ENCODE data around the gene CEBPE. TPM values are rescaled to one million over a fixed set of nuclear protein-coding genes. Genes with fewer than 3 reads are reported as not detected.

The CEBPE gene
- total and polyA plus RNA-seq, 2 experiments from 2014 or later: not detected

- Histone ChIP-seq H3F3A (ENCODE audit: insufficient read depth) (no peaks in the 10 kb centered on the region), H4K20me1 (ENCODE audit: insufficient read depth) (no peaks in the 10 kb centered on the region), H3K27me3 (replicated peaks; ENCODE audit: insufficient read depth) (no peaks in the 10 kb centered on the region), H2AFZ (no peak overlapping the region), H3K9ac (no peak overlapping the region), H3K9me3 (ENCODE audit: low read depth) (no peaks in the 10 kb centered on the region), H3K36me3 (ENCODE audit: low read depth) (no peaks in the 10 kb centered on the region), H3K4me2 (ENCODE audit: unreplicated experiment) (no peak overlapping the region), H3K79me2 (ENCODE audit: insufficient read depth) (no peaks in the 10 kb centered on the region), H3K4me3 (no peak overlapping the region), H3K27ac (no peak overlapping the region), H3K4me1 (ENCODE audit: insufficient read depth) (peaks cover 4% of the 10 kb centered on the region), H3K9me2 (ENCODE audit: insufficient read depth) (no peaks in the 10 kb centered on the region)
- TF ChIP-seq EZH2 (IDR thresholded peaks at IDR 0.05; ENCODE audit: insufficient read depth, poor library complexity, severe bottlenecking) (no peak), EZH2phosphoT487 (IDR thresholded peaks at IDR 0.05; ENCODE audit: insufficient read depth, low read depth) (no peak)
- 90 to 92% methylated on average over 8 of the region's 8 CpGs for WGBS, 2 experiments (ENCODE audit: low coverage in 1 of 2, low lambda C conversion rate in 2 of 2, missing lambda C conversion rate in 2 of 2)
- DNase-seq: no peak
- in situ Hi-C loops (cut with MboI): loop anchor here (5.0 kb wide), 1 partner anchor 49 kb away; the partner anchor contains the start of gene SLC7A8
Measured at GRCh38 chr14:23132970-23133369, 13.9 kb upstream of the CEBPE start.

GRCh38 chr14:23131482-23131881, 12.4 kb upstream of the CEBPE start:
- DNase-seq: no peak
- no peaks in the 10 kb centered on the region for H3K36me3 ChIP-seq (ENCODE audit: low read depth)
- no peaks in the 10 kb centered on the region for H3K4me1 ChIP-seq (ENCODE audit: insufficient read depth)
- H3K27me3 ChIP-seq (replicated peaks; ENCODE audit: insufficient read depth): no peaks in the 10 kb centered on the region
- WGBS, 2 experiments (ENCODE audit: low coverage in 1 of 2, low lambda C conversion rate in 2 of 2, missing lambda C conversion rate in 2 of 2): 83 to 91% methylated on average over 1 to 5 of the region's 5 CpGs
- no peaks in the 10 kb centered on the region for H3F3A ChIP-seq (ENCODE audit: insufficient read depth)
- H3K4me2 ChIP-seq (ENCODE audit: unreplicated experiment): no peak overlapping the region
- H3K9me2 ChIP-seq (ENCODE audit: insufficient read depth): no peaks in the 10 kb centered on the region
- no peaks in the 10 kb centered on the region for H3K9me3 ChIP-seq (ENCODE audit: low read depth)
- TF ChIP-seq EZH2 (IDR thresholded peaks at IDR 0.05; ENCODE audit: insufficient read depth, poor library complexity, severe bottlenecking) (no peak), EZH2phosphoT487 (IDR thresholded peaks at IDR 0.05; ENCODE audit: insufficient read depth, low read depth) (no peak)
- H3K27ac ChIP-seq: no peak overlapping the region
- H4K20me1 ChIP-seq (ENCODE audit: insufficient read depth): no peaks in the 10 kb centered on the region
- no peaks in the 10 kb centered on the region for H3K79me2 ChIP-seq (ENCODE audit: insufficient read depth)
- H3K4me3 ChIP-seq: no peak overlapping the region
- H3K9ac ChIP-seq: no peak overlapping the region
- in situ Hi-C loops (cut with MboI): loop anchor here (5.0 kb wide), 1 partner anchor 51 kb away; the partner anchor contains the start of gene SLC7A8
- no peak overlapping the region for H2AFZ ChIP-seq

- Histone ChIP-seq H3K4me2 (ENCODE audit: unreplicated experiment) (no peak overlapping the region), H3K4me3 (no peak overlapping the region), H3K9ac (no peak overlapping the region), H3K27ac (no peak overlapping the region), H2AFZ (no peak overlapping the region), H3F3A (ENCODE audit: insufficient read depth) (no peaks in the 10 kb centered on the region), H3K4me1 (ENCODE audit: insufficient read depth) (no peaks in the 10 kb centered on the region), H3K79me2 (ENCODE audit: insufficient read depth) (no peaks in the 10 kb centered on the region), H3K27me3 (replicated peaks; ENCODE audit: insufficient read depth) (no peaks in the 10 kb centered on the region), H3K9me3 (ENCODE audit: low read depth) (no peaks in the 10 kb centered on the region), H4K20me1 (ENCODE audit: insufficient read depth) (no peaks in the 10 kb centered on the region), H3K9me2 (ENCODE audit: insufficient read depth) (no peaks in the 10 kb centered on the region), H3K36me3 (ENCODE audit: low read depth) (no peaks in the 10 kb centered on the region)
- in situ Hi-C loops (cut with MboI): loop anchor here (5.0 kb wide), 1 partner anchor 51 kb away; the partner anchor contains the start of gene SLC7A8
- TF ChIP-seq EZH2phosphoT487 (IDR thresholded peaks at IDR 0.05; ENCODE audit: insufficient read depth, low read depth) (no peak), EZH2 (IDR thresholded peaks at IDR 0.05; ENCODE audit: insufficient read depth, poor library complexity, severe bottlenecking) (no peak)
- 67 to 74% methylated on average over 3 of the region's 3 CpGs for WGBS, 2 experiments (ENCODE audit: low coverage in 1 of 2, low lambda C conversion rate in 2 of 2, missing lambda C conversion rate in 2 of 2)
- no peak for DNase-seq
Measured at GRCh38 chr14:23130871-23131270, 11.8 kb upstream of the CEBPE start.

GRCh38 chr14:23129759-23130316, 10.8 kb upstream of the CEBPE start:
- Histone ChIP-seq H4K20me1 (ENCODE audit: insufficient read depth) (no peaks in the 10 kb centered on the region), H3K79me2 (ENCODE audit: insufficient read depth) (no peaks in the 10 kb centered on the region), H3K36me3 (ENCODE audit: low read depth) (no peaks in the 10 kb centered on the region), H3K4me3 (no peak overlapping the region), H3K27me3 (replicated peaks; ENCODE audit: insufficient read depth) (no peaks in the 10 kb centered on the region), H3K4me1 (ENCODE audit: insufficient read depth) (peaks cover 10% of the 10 kb centered on the region), H2AFZ (no peak overlapping the region), H3K9me2 (ENCODE audit: insufficient read depth) (no peaks in the 10 kb centered on the region), H3F3A (ENCODE audit: insufficient read depth) (peaks cover 6% of the 10 kb centered on the region; the same call in 1 of the 2 replicates), H3K4me2 (ENCODE audit: unreplicated experiment) (no peak overlapping the region), H3K9ac (no peak overlapping the region), H3K9me3 (ENCODE audit: low read depth) (no peaks in the 10 kb centered on the region), H3K27ac (no peak overlapping the region)
- DNase-seq: no peak
- 91 to 95% methylated on average over 7 of the region's 7 CpGs for WGBS, 2 experiments (ENCODE audit: low coverage in 1 of 2, low lambda C conversion rate in 2 of 2, missing lambda C conversion rate in 2 of 2)
- in situ Hi-C loops (cut with MboI): loop anchor here (5.0 kb wide), 1 partner anchor 52 kb away; the partner anchor contains the start of gene SLC7A8
- TF ChIP-seq EZH2 (IDR thresholded peaks at IDR 0.05; ENCODE audit: insufficient read depth, poor library complexity, severe bottlenecking): no peak
- TF ChIP-seq EZH2phosphoT487 (IDR thresholded peaks at IDR 0.05; ENCODE audit: insufficient read depth, low read depth): no peak

All from GM23248 (cell line).